ENCODE measurements around the gene BRD3OS.

BRD3OS gene

GRCh38 chr9:134034215-134035040 is 9.1 kb downstream of the BRD3OS start:
- Histone ChIP-seq H3K9me3 (ENCODE audit: insufficient read depth, low read length, severe bottlenecking) (no peaks in the 10 kb centered on the region), H3K4me3 (ENCODE audit: low read depth in 1 of 2, low read length in 2 of 2) (no peak overlapping the region), H4K20me1 (ENCODE audit: insufficient read depth, low read length) (peaks cover 10% of the 10 kb centered on the region), H3K36me3 (ENCODE audit: insufficient read depth, low read length) (peaks cover 64% of the 10 kb centered on the region), H3K4me1 (ENCODE audit: insufficient read depth, low read length) (no peaks in the 10 kb centered on the region), H3K79me2 (ENCODE audit: insufficient read depth, low read length) (no peaks in the 10 kb centered on the region), H3K27me3 (ENCODE audit: insufficient read depth, low read length, poor library complexity) (no peaks in the 10 kb centered on the region), H3K9ac (ENCODE audit: low read depth, low read length) (no peak overlapping the region), H2AFZ (ENCODE audit: low read depth, low read length) (no peak overlapping the region), H3K27ac (ENCODE audit: low read length) (no peak overlapping the region), H3K4me2 (ENCODE audit: insufficient read depth, low read length) (no peak overlapping the region)
- no peak for TF ChIP-seq EZH2 (IDR thresholded peaks at IDR 0.05; ENCODE audit: borderline replicate concordance, low read depth, low read length, severe bottlenecking)
- TF ChIP-seq, protein P1, sequence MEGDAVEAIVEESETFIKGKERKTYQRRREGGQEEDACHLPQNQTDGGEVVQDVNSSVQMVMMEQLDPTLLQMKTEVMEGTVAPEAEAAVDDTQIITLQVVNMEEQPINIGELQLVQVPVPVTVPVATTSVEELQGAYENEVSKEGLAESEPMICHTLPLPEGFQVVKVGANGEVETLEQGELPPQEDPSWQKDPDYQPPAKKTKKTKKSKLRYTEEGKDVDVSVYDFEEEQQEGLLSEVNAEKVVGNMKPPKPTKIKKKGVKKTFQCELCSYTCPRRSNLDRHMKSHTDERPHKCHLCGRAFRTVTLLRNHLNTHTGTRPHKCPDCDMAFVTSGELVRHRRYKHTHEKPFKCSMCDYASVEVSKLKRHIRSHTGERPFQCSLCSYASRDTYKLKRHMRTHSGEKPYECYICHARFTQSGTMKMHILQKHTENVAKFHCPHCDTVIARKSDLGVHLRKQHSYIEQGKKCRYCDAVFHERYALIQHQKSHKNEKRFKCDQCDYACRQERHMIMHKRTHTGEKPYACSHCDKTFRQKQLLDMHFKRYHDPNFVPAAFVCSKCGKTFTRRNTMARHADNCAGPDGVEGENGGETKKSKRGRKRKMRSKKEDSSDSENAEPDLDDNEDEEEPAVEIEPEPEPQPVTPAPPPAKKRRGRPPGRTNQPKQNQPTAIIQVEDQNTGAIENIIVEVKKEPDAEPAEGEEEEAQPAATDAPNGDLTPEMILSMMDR (IDR thresholded peaks at IDR 0.05; ENCODE audit: borderline replicate concordance, extremely low read depth, low read length, poor library complexity, severe bottlenecking) = no peak
- ATAC-seq (ENCODE audit: insufficient read depth, low read depth) (no peak), DNase-seq (no peak)

GRCh38 chr9:134035041-134036039 is 10.1 kb downstream of the BRD3OS start:
- no peak for DNase-seq
- no peaks in the 10 kb centered on the region for H3K79me2 ChIP-seq (ENCODE audit: insufficient read depth, low read length)
- no peaks in the 10 kb centered on the region for H3K9me3 ChIP-seq (ENCODE audit: insufficient read depth, low read length, severe bottlenecking)
- no peak overlapping the region for H2AFZ ChIP-seq (ENCODE audit: low read depth, low read length)
- no peak overlapping the region for H3K27ac ChIP-seq (ENCODE audit: low read length)
- H3K4me3 ChIP-seq (ENCODE audit: low read depth in 1 of 2, low read length in 2 of 2) = no peak overlapping the region
- H3K4me1 ChIP-seq (ENCODE audit: insufficient read depth, low read length) = no peaks in the 10 kb centered on the region
- H3K36me3 ChIP-seq (ENCODE audit: insufficient read depth, low read length) = peaks cover 73% of the 10 kb centered on the region
- no peak overlapping the region for H3K4me2 ChIP-seq (ENCODE audit: insufficient read depth, low read length)
- H3K9ac ChIP-seq (ENCODE audit: low read depth, low read length) = no peak overlapping the region
- ATAC-seq (ENCODE audit: insufficient read depth, low read depth) = no peak
- TF ChIP-seq, protein P1 (IDR thresholded peaks at IDR 0.05; ENCODE audit: borderline replicate concordance, extremely low read depth, low read length, poor library complexity, severe bottlenecking) = no peak
- TF ChIP-seq EZH2 (IDR thresholded peaks at IDR 0.05; ENCODE audit: borderline replicate concordance, low read depth, low read length, severe bottlenecking) = no peak
- H3K27me3 ChIP-seq (ENCODE audit: insufficient read depth, low read length, poor library complexity) = no peaks in the 10 kb centered on the region
- H4K20me1 ChIP-seq (ENCODE audit: insufficient read depth, low read length) = peaks cover 8% of the 10 kb centered on the region

DNA sequence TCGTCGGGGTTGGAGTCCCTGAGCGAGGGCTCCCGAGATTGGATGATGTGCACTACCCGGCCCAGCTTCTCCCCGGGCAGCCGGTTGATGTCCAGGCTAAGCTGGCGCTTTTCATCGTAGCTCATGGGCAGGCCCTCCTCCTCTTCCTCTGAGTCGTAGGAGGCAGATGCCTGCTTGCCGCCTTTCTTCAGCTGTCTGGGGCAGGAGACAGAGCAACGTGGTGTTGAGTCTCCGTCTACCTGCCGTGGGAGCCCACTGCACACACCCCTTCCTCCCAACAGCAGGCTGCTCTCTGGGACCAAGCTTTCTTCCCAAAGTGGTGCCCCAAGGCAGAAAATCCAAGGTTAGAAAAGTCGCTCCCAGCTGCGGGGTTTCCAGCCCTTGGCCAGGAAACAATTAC is 10.8 kb downstream of the BRD3OS start:
- H3K79me2 ChIP-seq (ENCODE audit: insufficient read depth, low read length) = no peaks in the 10 kb centered on the region
- no peak overlapping the region for H3K4me2 ChIP-seq (ENCODE audit: insufficient read depth, low read length)
- H3K27ac ChIP-seq (ENCODE audit: low read length) = no peak overlapping the region
- no peak for TF ChIP-seq EZH2 (IDR thresholded peaks at IDR 0.05; ENCODE audit: borderline replicate concordance, low read depth, low read length, severe bottlenecking)
- TF ChIP-seq, protein P1 (IDR thresholded peaks at IDR 0.05; ENCODE audit: borderline replicate concordance, extremely low read depth, low read length, poor library complexity, severe bottlenecking) = no peak
- H3K4me1 ChIP-seq (ENCODE audit: insufficient read depth, low read length) = no peaks in the 10 kb centered on the region
- peaks cover 8% of the 10 kb centered on the region for H4K20me1 ChIP-seq (ENCODE audit: insufficient read depth, low read length)
- H3K9me3 ChIP-seq (ENCODE audit: insufficient read depth, low read length, severe bottlenecking) = no peaks in the 10 kb centered on the region
- H3K36me3 ChIP-seq (ENCODE audit: insufficient read depth, low read length) = peaks cover 76% of the 10 kb centered on the region
- H3K4me3 ChIP-seq (ENCODE audit: low read depth in 1 of 2, low read length in 2 of 2) = no peak overlapping the region
- H3K27me3 ChIP-seq (ENCODE audit: insufficient read depth, low read length, poor library complexity) = no peaks in the 10 kb centered on the region
- no peak overlapping the region for H3K9ac ChIP-seq (ENCODE audit: low read depth, low read length)
- ATAC-seq (ENCODE audit: insufficient read depth, low read depth) = no peak
- DNase-seq = no peak
- no peak overlapping the region for H2AFZ ChIP-seq (ENCODE audit: low read depth, low read length)
